Activated naive CD4-positive, alpha-beta T cell treated with Interleukin-2 at 50 U/mL for 16 hours (primary cell): ENCODE data around the gene PPCDC.

Experiments
- DNase-seq: peaks from one replicate; pipeline ENCODE4 v3.0.0-alpha.2; 2020

The PPCDC gene, protein sequence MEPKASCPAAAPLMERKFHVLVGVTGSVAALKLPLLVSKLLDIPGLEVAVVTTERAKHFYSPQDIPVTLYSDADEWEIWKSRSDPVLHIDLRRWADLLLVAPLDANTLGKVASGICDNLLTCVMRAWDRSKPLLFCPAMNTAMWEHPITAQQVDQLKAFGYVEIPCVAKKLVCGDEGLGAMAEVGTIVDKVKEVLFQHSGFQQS

DNA sequence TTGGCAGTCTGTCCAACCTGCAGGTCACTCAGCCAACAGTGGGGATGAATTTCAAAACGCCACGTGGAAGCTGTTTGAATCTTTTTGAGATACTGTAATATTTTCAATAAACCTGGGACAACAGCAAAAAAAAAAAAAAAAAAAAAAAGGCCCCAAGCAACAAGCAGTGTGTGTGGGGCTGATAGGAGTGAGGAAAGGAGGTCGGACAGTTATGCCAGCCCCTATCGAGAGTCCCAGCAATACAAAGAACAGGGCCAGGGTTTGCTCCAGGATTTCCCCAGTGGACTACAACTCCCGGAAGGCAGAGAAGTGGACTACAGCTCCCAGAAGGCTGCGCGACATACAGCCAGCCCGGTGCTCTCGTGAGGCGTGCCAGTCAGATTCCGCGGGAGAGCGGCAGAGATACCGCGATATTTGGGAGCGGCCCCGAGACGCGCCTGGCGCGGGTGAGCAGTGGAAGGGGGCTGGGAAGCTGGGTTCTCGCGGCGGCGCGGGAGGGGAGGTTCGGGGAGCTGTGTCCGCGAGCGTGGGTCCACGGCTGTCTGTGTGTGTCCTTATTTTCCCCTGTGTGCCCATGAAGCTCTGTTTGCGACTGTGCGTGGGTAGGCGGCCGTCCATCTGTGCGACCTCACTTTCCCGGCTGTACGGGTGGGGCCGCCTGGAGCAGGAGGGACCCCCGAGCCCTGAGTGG, at the start of gene PPCDC:
Gene PPCDC (plus strand): TSS at position 410 of the 691 bp plus-strand sequence. CDS start 4,729 bp downstream, outside the sequence.
- peak; percentile 93 for DNase-seq

DNA sequence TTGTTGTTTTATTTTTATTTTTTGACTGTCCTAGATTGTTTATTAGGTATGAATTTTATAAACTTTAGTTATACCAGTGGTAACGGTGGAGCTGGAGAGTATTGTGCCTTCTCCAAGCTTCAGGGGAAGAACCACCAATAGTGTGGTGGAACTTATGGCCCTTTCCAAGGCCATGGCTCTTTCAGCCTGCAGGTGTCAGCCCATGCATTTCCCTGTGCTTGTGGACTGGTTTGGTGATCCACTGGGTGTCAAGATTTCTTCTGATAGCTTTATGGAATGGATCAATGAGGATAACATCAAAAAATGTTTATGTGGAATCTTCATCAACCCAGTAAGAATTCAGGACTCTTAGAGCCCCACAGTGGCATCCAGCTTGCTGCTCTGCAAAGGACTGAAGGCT, 47.2 kb upstream of the PPCDC start:
- DNase-seq, result no peak

DNA sequence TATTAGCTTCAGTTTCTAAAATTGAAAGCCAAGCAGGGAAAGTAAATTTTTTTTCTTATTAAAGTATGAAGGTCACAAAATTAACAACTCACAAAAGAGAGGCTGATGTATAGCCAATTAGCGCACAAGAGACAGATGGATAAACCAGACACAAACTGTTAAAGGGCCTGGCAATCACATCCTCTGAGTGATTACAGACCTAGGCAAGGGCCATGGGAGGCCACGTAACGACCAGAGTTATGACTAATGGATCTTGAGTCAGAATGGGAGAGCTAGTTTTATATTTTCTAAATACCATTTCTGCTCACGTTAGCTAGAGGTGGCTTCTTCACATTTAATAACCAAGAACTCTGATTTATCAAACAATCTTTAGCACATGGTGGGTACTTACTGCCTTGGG, 45.8 kb upstream of the PPCDC start:
- peak; percentile 30 for DNase-seq

DNA sequence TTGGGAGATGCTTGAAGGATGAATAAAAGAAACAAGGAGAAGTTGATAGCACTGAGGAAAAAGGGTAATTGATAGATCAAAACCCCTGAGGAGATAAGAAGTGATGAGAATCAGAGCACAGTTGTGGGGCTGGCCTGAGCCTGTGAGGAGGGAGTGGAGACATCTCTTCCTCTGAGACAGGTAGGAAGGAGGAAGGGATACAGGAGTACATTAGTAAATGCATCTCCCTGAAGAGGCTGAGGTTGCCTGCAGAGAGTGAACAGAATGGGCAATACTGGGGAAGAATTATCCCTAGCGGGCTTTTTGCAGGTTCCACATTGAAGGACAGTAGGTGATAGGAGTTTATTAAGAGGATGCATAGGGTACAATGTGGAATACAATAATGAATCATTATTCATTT, 45.3 kb upstream of the PPCDC start:
- no peak for DNase-seq

DNA sequence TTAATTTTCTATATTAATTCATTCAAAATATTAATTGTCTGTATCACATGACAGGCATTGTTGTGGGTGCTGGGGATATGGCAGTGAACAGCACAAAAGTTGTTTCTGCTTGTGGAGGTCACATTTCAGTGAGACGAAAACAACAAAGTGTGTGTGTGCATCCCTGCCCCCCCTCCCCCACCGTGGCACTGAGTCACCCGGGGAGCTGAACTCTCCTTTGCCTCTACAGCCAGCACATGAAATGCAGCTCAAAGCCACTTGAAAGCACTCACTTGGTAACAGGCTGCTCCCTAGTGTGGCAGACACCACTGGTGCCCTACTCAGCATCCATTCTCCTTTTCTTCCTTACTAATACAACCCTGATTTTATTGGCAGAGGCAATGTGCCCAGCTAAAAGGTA, 44.9 kb upstream of the PPCDC start:
- peak; percentile 34 for DNase-seq

DNA sequence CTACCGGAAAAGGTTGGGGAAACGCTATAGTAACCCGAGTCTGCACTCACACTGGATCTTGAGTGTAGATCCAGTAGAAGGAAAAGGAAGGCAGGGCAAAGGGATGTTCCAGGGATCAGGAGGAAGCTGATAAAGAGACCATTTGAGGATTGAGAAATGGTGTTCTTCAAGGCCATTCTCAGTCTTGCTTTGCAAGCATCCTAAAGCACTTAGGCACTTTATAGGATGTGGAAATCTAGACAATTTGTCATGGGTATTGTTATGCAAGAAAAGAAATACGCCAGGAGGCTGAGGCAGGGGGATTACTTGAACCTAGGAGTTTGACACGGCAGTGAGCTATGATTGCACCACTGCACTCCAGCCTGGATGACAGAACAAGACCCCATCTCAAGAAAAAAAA, 41.2 kb upstream of the PPCDC start:
- DNase-seq, result no peak

DNA sequence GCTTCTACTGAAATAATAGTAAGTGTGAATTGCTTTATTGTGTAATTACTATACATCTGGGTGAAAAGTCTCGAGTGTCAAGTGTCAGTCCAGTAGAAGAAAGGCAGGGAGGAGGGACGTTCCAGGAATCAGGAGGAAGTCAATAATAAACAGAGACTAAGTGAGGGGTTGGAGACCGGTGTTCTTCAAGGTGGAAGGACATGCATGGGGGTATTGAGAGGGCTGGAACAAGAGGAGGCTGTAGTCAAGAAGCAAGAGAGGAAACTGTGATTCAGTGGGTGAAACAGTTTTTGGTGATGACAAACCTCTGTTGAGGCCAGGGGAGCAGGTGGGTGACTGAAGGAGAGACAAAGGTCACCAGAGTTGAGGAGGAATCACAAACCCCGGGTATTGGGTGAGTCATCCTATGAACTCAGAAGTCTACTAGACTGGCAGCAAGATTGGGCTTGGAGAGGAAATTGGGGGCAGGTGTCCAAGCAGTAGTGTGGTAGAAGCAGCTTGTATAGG, 39.6 kb upstream of the PPCDC start:
- DNase-seq, result peak; percentile 54

DNA sequence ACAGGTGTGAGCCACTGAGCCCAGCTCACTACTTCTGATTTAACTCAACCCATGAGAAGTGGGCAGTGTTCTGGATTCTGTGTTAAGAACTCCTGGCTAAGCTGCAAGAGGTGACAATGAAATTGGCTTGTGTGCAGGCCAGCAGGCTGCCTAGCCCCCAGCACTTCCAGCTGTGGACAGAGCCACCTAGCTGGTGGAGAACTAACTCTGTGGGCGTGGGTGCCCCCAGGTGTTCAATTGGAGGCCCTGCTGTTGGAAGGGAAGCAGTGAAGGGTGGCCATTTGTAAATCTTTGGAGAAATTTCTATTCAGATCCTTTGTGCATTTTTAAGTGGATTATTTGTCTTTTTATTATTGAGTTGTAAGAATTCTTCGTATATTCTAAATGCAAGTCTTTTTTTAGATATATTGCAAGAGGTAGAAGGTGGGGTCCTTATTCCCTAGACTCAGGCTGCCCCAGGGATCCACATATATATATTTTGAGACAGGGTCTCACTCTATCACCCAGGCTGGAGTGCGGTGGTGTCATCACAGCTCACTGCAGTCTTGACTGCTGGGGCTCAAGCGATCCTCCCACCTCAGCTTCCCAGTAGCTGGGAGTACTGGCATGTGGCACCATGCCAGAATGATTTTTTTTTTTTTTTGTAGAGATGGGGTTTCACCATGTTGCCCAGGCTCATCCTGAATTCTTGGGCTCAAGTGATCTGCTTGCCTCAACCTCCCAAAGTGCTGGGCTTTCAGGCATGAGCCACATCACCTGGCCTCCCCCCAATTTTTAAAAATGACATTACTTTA, 35.2 kb upstream of the PPCDC start:
- peak; percentile 23 for DNase-seq

DNA sequence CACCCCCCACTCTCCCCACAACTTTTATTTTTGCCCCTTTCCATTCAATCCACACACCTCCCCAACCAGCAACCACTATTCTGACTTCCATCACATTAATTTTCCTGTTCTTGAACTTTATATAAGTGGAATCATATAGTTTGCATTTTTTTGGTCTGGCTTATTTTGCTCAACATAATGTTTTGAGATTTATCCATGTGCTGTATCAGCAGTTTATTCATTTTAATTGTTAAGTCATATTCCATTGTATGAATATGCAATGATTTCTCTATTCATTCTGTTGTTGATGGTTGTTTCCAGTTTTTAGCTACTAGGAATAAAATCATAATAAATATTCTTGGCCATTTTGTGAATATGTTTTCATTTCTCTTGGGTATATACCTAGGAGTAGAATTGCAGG, 33.9 kb upstream of the PPCDC start:
- DNase-seq, result no peak

DNA sequence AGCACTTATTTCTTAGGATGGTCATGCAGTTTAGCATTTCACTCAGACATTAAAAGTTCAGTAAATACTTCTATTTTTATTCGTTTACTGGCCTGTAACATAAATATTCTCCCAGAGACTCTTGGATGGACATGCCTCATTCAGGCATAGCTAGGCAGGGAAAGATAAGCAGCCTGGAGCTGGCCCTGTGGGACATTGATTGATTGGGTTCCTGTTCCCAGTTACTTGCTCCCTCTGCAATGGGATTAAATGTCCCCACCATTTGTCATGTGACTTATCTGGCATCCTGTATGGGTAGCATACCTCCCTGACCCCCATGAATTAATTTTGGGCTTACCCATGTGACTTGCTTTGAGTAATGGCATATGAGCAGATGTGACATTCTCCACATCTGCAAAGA, 30.8 kb upstream of the PPCDC start:
- DNase-seq, result no peak

DNA sequence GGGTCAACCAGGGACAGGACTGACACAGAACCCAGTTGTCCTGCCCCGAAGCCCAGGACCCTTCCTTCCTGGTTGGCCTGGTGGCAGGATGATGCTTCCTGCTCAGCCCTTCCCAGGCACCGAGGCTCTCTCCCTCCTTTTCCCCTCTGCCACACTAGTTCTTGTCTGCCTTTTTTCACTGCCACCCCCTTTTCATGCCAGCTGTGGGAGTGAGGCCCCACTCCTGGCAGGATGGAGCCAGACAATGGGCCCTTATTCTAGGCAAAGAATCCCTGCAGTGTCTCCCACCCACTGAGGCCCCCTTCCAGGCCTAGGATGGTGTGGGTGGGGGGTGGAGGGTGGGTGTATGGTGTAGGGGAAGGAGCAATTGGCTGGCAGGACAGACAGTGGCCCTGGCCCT, 29.2 kb upstream of the PPCDC start:
- no peak for DNase-seq

DNA sequence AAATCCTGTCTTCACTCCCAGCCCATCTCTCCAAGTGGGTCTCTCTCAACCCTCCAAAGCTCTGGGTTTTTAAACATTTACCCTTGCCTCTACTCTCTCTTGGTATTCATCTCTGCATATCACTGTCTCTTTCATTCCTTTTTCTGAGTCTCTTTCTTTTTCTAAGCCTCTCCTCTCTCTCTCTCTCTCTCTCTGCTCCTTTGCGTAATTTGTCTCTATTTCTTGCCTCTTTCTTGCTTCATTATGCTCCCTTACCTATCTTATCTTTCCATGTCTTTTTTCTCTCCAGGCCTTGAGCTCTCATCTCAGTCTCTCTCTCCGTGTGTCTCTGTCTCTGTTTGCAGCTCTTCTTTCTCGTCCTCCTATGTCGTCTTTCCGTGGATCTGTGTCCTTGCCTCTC, 28.7 kb upstream of the PPCDC start:
- no peak for DNase-seq

DNA sequence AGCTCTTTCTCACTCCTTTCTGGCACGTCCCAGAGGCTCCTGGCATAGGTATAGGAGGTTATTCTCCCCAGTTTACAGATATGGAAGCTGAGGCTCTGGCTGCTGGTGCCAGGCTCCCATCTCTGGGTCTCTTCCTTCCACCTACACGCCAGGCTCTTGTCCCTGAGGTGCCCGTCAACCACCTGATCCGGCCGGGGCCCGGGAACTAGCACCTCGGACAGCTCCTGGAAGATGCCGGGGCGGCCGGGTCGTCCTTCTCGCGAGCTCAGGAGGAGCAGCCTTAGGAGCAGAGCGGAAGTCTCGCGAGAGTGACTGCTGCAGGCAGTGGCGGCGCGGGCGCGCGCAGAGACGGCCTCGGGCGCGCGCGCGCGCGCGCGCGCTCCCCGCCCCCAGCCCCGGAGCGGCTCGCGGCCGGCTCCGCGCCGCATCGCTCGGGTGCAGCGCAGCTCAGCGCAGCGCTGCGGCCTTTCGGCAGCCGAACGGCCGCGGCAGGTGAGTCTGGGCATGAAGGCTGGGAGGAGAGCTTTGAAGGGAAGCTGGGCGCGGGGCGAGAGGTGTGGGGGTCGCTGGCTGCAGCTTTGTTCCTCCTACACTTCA, 28.1 kb upstream of the PPCDC start, which contains the start of gene SCAMP5:
Gene SCAMP5 (plus strand): TSS at position 382 of the 597 bp plus-strand sequence. CDS start 16,277 bp downstream, outside the sequence.
- DNase-seq, result peak; percentile 92

DNA sequence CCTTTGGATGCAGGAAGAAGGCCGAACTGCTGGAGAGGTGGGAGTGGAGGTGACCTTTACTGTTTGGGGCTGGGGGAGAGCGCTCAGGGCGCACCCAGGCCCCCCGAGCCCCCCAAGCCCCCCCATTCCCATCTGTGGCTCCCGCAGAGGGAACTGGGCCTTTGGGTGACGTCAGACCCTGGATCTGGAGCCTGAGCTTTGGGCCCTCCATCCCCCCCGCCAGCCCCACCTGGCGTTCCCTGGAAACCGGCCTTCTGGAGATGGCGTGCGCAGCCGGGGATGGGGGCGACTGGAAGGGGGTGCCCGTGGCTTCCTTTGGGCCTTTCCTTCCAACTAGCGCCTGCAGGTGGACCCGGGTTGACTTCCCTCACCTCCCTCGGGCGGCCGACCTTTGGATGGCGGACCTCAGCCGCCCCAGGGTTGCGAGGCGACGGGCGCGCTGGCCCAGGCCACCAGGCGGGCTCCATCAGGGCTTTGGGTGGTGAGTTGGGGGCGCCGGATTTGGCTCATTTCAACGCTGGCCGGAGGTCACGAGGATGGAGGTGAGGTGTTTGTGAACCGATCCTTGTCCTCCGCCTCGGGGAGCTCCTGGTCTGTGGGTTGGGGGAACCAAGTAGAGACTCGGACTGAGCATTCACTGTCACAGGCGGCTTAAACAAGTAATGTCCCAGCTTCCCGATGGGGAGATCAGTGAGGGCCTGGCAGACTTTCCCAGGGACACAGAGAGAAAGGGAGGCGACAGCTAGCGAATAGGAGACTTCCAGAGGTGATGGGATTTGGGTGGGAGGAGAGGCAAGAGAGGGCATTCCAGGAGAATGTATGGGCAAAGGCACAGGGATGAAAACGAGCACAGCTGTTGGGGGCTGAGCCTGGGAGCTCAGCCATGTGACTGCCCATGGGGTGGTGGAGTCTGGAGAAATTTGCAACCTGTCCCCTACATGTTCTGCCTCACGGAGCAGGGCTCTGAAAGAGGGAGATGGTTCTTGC, 27.3 kb upstream of the PPCDC start:
- no peak for DNase-seq

DNA sequence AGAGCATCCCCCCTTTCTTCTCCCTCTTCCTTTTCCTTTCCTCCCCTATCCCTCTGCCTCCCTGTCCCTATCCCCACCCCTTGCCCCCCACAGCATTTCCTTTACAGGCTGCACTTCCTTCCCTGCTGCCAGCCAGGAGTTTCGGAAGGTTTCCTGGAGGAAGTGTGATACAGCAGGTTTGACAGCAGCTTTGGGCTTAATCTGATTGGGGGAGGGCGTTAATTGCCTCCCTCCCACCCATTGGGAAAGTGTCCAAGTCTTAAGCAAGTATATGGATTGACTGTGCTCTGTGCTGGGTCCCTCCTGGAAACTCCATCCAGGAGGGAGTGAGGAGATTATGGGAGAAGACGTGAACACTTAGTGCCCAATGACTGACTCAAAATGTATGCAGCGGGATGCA, 26.2 kb upstream of the PPCDC start:
- no peak for DNase-seq

DNA sequence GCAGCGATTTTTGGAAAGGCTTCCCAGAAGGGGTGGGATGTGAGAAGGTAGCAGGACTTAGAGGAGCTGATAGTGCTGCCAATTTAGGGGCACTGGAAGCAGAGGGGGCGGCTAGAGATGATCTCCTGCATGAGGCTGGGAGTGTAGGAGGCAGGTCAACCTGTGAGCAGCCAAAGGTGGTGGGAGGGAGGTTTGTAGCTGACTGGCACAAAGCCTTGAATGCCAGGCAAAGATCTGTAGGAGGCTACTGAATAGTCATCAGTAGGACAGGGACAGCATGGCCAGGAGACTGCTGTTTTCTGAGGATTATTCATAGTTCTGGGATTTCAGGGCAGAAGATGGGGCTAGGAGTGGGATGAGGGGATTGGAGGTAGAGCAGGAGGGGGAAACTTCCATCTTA, 25.8 kb upstream of the PPCDC start:
- no peak for DNase-seq

DNA sequence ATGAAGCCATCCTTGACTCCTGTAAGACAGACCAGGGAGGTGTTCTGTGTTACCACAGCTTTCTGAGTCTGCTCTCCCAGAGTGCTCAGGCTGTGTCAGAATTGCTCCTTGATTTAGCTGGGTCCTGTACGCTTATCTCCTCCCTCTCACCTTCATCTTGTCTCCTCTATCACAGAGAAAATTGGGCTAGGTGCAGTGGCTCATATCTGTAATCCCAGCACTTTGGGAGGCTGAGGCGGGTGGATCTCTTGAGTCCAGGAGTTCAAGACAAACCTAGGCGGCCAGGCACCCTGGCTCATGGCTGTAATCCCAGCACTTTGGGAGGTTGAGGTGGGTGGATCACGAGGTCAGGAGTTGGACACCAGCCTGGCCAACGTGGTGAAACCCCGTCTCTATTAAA, 22.1 kb upstream of the PPCDC start:
- DNase-seq, result no peak

DNA sequence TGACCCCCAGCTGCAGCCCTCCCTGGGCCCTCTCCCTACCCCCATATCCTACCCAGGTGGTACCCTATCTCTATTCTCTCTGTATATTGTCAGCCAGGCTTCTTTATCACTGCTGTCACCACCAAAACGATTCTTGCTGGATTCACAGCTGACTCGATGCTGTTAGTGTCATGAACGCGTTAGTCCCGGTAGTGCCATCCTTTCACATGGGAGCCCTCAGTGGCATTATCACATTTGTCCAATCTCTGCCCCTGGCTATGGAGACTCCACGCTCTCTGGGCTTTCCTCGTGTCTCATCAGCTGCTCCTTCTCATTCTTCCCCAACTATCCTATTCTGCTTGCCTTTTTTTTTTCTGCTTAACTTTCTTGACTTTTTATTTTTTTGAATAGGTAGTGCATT, 21.0 kb upstream of the PPCDC start:
- no peak for DNase-seq

DNA sequence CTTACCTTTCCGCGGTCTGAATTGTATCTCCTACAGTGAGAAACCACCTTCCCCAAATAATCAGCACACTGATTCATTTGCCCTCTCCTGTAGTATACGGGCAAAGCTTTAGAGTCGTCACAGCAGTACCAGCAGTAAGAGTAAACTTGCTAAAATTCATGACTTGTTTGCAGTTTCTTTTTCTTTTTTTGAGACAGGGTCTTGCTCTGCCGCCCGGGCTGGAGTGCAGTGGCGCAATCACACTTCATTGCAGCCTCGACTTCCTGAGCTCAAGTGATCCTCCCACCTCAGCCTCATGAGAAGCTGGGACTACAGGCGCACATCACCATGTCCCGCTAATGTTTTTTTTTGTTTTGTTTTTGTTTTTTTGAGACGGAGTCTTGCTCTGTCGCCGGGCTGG, 16.2 kb upstream of the PPCDC start:
- DNase-seq, result no peak

DNA sequence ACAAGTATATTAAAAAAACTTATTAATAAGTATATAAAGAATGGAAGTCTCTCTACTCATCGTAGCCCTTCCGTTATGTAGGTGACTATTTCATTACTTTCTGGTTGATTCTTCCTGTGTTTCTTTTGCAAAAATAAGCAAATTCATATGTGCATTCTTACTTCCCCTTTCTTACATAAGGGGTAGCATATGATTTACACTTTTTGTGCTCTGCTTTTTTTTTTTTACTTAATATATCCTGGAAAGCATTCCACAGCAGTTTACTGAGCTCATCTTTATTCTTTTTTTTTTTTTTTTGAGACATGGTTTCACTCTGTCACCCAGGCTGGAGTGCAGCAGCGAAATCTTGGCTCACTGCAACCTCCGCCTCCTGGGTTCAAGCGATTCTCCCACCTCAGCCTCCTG, 15.2 kb upstream of the PPCDC start:
- DNase-seq, result no peak

DNA sequence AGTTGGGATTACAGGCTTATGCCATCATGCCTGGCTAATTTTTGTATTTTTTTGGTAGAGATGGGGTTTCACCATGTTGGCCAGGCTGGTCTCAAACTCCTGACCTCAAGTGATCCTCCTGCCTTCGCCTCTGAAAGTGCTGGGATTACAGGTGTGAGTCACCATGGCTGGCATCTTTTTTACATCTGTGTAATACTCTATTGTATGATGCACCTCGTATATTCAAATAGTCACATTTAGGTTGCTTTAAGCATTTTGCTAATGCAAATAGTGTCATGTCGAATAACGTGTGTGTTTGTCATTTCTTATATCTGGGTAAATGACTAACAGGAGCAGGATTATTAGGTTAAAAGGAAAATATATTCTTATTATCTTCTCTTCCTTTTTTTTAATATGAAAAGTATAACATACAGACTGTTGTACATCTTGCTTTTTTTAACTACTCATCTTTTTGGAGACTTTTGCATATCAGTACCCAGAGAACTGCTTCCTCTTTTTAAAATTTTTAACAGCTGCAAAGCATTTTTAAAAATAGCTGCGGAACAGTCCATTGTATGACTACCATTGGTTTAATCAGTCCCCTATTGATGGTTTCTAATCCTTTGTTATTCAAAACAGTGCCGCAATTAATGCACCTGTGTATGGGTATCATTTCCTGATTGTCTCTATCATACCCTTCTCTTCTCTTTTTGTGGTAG, 14.6 kb upstream of the PPCDC start:
- DNase-seq, result no peak
